Panc1 (cell line): ENCODE results near the gene CTRB1. TPM values are rescaled to one million over a fixed set of nuclear protein-coding genes. Genes with fewer than 3 reads are reported as not detected.

Experiments used
- ATAC-seq: fragments of 200-7000 bp; cut with Tn5 transposase; 2 replicates; pipeline ENCODE4 v1.9.1; 2020; ENCODE audit warnings: mild to moderate bottlenecking, moderate library complexity
- BruUV-seq: library from RNA; stranded (reverse); fragments of 400-500 nt; replicated peaks from 2 replicates; lab custom pipeline; 2021; lab: Mats Ljungman, UMichigan
- CTCF ChIA-PET: fragments of 300-600 bp; sonication (Branson Sonifier 250); formaldehyde crosslinking; loops from one replicate; lab custom pipeline; 2022; ENCODE audit warnings: antibody characterized with exemption; lab: Charles Lee
- POLR2A ChIA-PET: fragments of 300-600 bp; sonication (Branson Sonifier 250); formaldehyde crosslinking; loops from one replicate; lab custom pipeline; 2022; ENCODE audit warnings: antibody characterized with exemption; lab: Charles Lee
- DNase-seq: peaks from one replicate; pipeline ENCODE4 v3.0.0-alpha.2; 2010; ENCODE audit warnings: low read depth, low spot score
- H3K27ac ChIP-seq: 2 replicates; pipeline ENCODE4 v1.5.1; 2011; ENCODE audit warnings: mild to moderate bottlenecking, low read length, inconsistent platforms
- H3K27me3 ChIP-seq: fragments of 200-500 bp; sonication (Bioruptor generic); 2 replicates; pipeline ENCODE4 v1.6.0; 2014; ENCODE audit warnings: low read length, inconsistent platforms; ENCODE audit not compliant: control insufficient read depth, insufficient read depth
- H3K36me3 ChIP-seq: fragments of 200-500 bp; sonication (Bioruptor generic); 2 replicates; pipeline ENCODE4 v1.5.1; 2014; ENCODE audit warnings: inconsistent platforms, mild to moderate bottlenecking, low read length, moderate library complexity; ENCODE audit not compliant: control insufficient read depth, insufficient read depth
- H3K4me1 ChIP-seq: 2 replicates; pipeline ENCODE4 v1.5.1; 2011; ENCODE audit warnings: inconsistent platforms, mild to moderate bottlenecking, low read length, moderate library complexity; ENCODE audit not compliant: control insufficient read depth, insufficient read depth
- H3K4me3 ChIP-seq, 2 experiments: 2 replicates each; pipeline ENCODE4 v1.5.1; 2011 to 2012; ENCODE audit warnings: low read depth in 2 of 2, low read length in 2 of 2, mild to moderate bottlenecking in 2 of 2, inconsistent platforms in 1 of 2, moderate library complexity in 1 of 2
- H3K9me3 ChIP-seq: fragments of 200-500 bp; sonication (Bioruptor generic); 2 replicates; pipeline ENCODE4 v1.5.1; 2014; ENCODE audit warnings: low read depth, mild to moderate bottlenecking, inconsistent platforms, low read length, moderate library complexity; ENCODE audit not compliant: control insufficient read depth, insufficient read depth
- CTCF ChIP-seq: fragments of 450-650 bp; IDR thresholded peaks from 2 replicates; pipeline ENCODE4 v1.5.1; 2017; ENCODE audit warnings: mild to moderate bottlenecking
- POLR2AphosphoS5 ChIP-seq: IDR thresholded peaks from 2 replicates; pipeline ENCODE4 v1.6.1; 2012; ENCODE audit warnings: mild to moderate bottlenecking, low read depth, low read length, moderate library complexity
- REST ChIP-seq, 2 experiments: IDR thresholded peaks; 2 replicates each; pipeline ENCODE4 v1.6.1; 2011 to 2012; ENCODE audit warnings: low read depth in 2 of 2, control low read depth in 1 of 2, low read length in 1 of 2, mild to moderate bottlenecking in 1 of 2, moderate library complexity in 1 of 2; ENCODE audit not compliant: insufficient read depth in 1 of 2
- SIN3A ChIP-seq: IDR thresholded peaks from 2 replicates; pipeline ENCODE4 v1.6.1; 2012; ENCODE audit warnings: low read depth, mild to moderate bottlenecking, low read length, moderate library complexity, borderline replicate concordance; ENCODE audit not compliant: insufficient read depth
- TCF7L2 ChIP-seq: IDR thresholded peaks from 2 replicates; pipeline ENCODE4 v1.6.1; 2011; ENCODE audit warnings: mild to moderate bottlenecking, low read depth, low read length, inconsistent platforms
- in situ Hi-C: cut with HindIII; loops from 2 replicates; pipeline ENCODE4 v1.10.0; 2016; ENCODE audit warnings: low sequenced_read_pairs, low pct_unique_long_range_greater_than_20kb
- intact Hi-C: fragments of 100-400 bp; cut with micrococcal nuclease; formaldehyde crosslinking; loops from one replicate; pipeline ENCODE4 v1.10.0; 2022; ENCODE audit not compliant: unreplicated experiment
- total RNA-seq: library from RNA; stranded (reverse); gene quantifications from one replicate; pipeline ENCODE4 v1.2.1, GENCODE V29; 2021; ENCODE audit not compliant: unreplicated experiment

Gene CTRB1
- total RNA-seq, 1 experiment from 2014 or later, result 2.7 TPM

DNA sequence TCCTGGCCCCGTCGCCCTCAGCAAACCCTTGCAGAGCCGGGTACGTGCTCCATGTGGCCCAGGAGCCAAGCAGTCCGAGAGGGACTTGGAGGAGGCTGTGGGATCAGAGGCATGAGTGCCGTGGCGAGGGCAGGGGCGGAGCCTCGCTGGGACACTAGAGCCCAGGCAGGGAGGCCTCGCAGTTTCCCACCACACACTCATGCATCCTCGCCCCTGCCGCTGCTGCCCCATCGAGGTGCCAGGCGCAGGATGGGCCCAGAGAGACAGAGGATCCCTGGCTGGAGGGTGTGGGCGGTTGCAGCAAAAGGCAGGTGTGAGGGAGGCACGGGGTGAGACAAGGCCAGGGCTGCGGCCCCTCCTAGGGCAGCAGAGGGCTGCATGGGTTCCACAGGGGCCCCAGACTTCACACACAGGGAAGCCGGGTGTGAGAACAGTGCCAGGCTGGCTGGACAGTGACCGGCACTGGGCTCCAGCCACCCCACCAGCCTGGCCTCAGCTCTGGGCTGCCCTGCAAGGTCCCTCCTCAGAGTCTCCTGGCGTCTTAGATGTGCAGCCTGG is 25.0 kb downstream of the CTRB1 start:
- TF ChIP-seq POLR2AphosphoS5, result no peak
- no peak for TF ChIP-seq REST (IDR thresholded peaks at IDR 0.05; ENCODE audit: insufficient read depth in 1 of 2, low read depth in 2 of 2, low read length in 1 of 2)
- in situ Hi-C loops (no loop called here), intact Hi-C loops (no loop called here)
- Histone ChIP-seq H3K27me3 (no peaks in the 10 kb centered on the region), H3K27ac (peak overlapping the region; percentile 95), H3K9me3 (no peaks in the 10 kb centered on the region), H3K4me3 (no peak overlapping the region), H3K4me1 (peaks cover 72% of the 10 kb centered on the region), H3K36me3 (no peaks in the 10 kb centered on the region; the same call in 1 of the 2 replicates)
- no TSS peak for BruUV-seq
- CTCF ChIA-PET, result no interaction called here
- POLR2A ChIA-PET, result no interaction called here
- no peak for ATAC-seq
- no peak for DNase-seq

DNA sequence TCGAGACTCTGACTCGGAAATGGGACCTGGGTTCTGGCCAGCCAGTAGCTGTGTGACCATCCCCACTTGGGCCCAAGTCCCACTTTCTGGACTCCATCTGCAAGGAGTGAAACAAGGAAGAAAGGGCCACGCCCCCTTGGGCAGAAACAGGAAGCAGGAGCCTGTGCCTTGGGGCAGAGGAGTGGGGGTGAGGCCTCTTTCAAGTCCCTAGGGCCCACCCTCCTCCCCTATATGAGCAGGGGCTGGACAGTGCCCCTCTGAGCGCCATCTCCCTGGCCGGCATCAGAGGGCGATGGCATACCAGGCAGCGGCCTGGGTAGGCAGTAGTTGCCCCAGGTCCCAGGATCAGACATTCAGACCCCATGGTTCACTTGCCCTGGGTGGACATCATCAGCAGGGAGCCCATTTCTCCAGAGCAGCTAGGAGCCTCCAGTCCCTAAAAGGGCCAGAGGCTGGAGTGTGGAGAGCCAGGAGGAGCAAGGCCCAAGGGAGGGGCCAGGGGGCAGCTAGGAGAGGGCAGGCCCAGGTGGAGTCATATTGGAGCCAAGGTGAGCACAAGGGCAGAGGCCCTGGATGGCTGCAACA is 25.5 kb downstream of the CTRB1 start:
- TF ChIP-seq CTCF (no peak), REST (IDR thresholded peaks at IDR 0.05; ENCODE audit: insufficient read depth in 1 of 2, low read depth in 2 of 2, low read length in 1 of 2) (no peak), TCF7L2 (no peak), SIN3A (no peak), POLR2AphosphoS5 (no peak)
- ATAC-seq (no peak), DNase-seq (no peak)
- in situ Hi-C loops (no loop called here), intact Hi-C loops (no loop called here)
- POLR2A ChIA-PET, result no interaction called here
- CTCF ChIA-PET, result no interaction called here
- Histone ChIP-seq H3K9me3 (no peaks in the 10 kb centered on the region), H3K36me3 (no peaks in the 10 kb centered on the region; the same call in 1 of the 2 replicates), H3K4me1 (peaks cover 72% of the 10 kb centered on the region), H3K27me3 (no peaks in the 10 kb centered on the region), H3K27ac (peak overlapping the region; percentile 95), H3K4me3 (no peak overlapping the region)
- no TSS peak for BruUV-seq
